ENCODE data around the gene PSTPIP1. TPM values are rescaled to one million over a fixed set of nuclear protein-coding genes. Genes with fewer than 3 reads are reported as not detected.

The PSTPIP1 gene
- total RNA-seq, 2 experiments from 2014 or later = 79.4 to 82.7 TPM

DNA sequence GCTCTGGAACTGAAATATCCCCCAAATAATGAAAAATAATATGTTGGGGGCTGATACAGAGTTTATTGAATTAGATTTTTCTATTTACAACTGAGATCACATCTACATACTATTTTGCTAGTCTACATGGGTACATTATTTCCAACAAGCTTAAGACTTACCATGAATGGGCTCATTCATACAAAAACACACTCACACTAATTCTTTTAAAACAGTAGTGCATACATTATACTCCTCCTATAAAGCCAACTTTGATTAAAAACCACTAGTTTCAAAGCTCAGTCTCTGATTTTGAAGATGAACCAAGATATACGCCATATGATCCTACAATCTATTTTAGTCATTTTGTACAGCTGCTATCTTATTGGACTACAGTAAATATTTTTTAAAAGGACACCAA lies 51.1 kb downstream of the PSTPIP1 start:
- DNase-seq = no peak
- H3K36me3 Mint-ChIP-seq (ENCODE audit: low read depth) = peaks cover 37% of the 10 kb centered on the region
- no peaks in the 10 kb centered on the region for H3K27me3 Mint-ChIP-seq
- Histone ChIP-seq H3K9me3 (ENCODE audit: control insufficient read depth in 1 of 2, insufficient read depth in 1 of 2, low read length in 2 of 2) (peaks cover 0 to 11% of the 10 kb centered on the region in 2 experiments), H3K4me3 (ENCODE audit: low read length) (no peak overlapping the region), H3K4me1 (ENCODE audit: insufficient read depth, low read length) (no peaks in the 10 kb centered on the region), H3K27ac (ENCODE audit: low read depth in 1 of 2, low read length in 2 of 2) (no peak overlapping the region), H3K27me3 (ENCODE audit: control insufficient read depth in 1 of 2, insufficient read depth in 2 of 2, low read length in 2 of 2) (no peaks in the 10 kb centered on the region), H3K36me3 (ENCODE audit: insufficient read depth, low read length) (peaks cover 18% of the 10 kb centered on the region)
- CTCF ChIA-PET = interaction anchor here (1.0 to 1.9 kb wide), 2 partner anchors 8 to 11 kb away, joined by 3 to 7 read pairs; no protein-coding TSS in a partner anchor
- intact Hi-C loops (cut with DNase I, micrococcal nuclease) = no loop called here
- TF ChIP-seq, protein P1, sequence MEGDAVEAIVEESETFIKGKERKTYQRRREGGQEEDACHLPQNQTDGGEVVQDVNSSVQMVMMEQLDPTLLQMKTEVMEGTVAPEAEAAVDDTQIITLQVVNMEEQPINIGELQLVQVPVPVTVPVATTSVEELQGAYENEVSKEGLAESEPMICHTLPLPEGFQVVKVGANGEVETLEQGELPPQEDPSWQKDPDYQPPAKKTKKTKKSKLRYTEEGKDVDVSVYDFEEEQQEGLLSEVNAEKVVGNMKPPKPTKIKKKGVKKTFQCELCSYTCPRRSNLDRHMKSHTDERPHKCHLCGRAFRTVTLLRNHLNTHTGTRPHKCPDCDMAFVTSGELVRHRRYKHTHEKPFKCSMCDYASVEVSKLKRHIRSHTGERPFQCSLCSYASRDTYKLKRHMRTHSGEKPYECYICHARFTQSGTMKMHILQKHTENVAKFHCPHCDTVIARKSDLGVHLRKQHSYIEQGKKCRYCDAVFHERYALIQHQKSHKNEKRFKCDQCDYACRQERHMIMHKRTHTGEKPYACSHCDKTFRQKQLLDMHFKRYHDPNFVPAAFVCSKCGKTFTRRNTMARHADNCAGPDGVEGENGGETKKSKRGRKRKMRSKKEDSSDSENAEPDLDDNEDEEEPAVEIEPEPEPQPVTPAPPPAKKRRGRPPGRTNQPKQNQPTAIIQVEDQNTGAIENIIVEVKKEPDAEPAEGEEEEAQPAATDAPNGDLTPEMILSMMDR (IDR thresholded peaks at IDR 0.05) = no peak
- POLR2A ChIA-PET = no interaction called here
- no peaks in the 10 kb centered on the region for H3K4me1 Mint-ChIP-seq (ENCODE audit: low read depth)
- no peak overlapping the region for H3K27ac Mint-ChIP-seq
- H3K4me3 Mint-ChIP-seq = no peak overlapping the region
- ATAC-seq (ENCODE audit: poor library complexity) = no peak
- H3K9me3 Mint-ChIP-seq = no peaks in the 10 kb centered on the region

DNA sequence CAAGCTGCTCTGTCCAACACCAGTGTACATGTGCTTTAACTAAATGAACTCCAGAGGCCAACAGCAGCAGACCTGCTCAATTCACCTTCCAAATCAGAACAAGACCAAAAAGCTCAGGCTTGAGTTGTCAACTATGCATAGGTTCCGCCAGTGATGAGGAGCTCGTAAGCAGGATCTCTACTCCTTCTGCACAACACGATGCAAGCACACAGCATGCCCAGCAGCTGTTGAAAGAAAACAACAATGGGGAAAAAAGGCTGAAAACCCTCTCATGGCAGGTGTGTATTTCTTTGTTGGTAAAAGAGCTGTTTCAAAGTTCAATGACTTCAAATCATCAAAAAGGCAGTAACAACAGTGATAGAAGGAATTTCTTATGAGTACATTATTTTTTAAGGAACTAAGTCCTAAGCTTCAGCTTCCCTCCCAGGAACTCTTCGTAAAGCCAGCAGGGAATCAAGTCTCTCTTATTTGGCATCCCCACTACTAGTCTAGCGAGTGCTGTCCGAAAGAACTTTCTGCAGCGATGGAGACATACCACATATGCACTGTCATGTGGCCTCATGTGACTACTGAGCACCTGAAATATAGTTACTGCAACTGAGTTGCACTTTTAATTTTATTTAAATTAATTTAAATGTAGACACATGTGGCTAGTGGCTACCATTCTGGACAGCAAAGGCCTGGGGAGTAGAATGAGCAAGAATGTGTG lies 51.9 kb downstream of the PSTPIP1 start:
- Mint-ChIP-seq H3K36me3 (ENCODE audit: low read depth) (peaks cover 40% of the 10 kb centered on the region), H3K27me3 (no peaks in the 10 kb centered on the region), H3K4me3 (no peak overlapping the region), H3K4me1 (ENCODE audit: low read depth) (no peaks in the 10 kb centered on the region), H3K27ac (no peak overlapping the region), H3K9me3 (no peaks in the 10 kb centered on the region)
- Histone ChIP-seq H3K27me3 (ENCODE audit: control insufficient read depth in 1 of 2, insufficient read depth in 2 of 2, low read length in 2 of 2) (no peaks in the 10 kb centered on the region), H3K4me1 (ENCODE audit: insufficient read depth, low read length) (no peaks in the 10 kb centered on the region), H3K9me3 (ENCODE audit: control insufficient read depth in 1 of 2, insufficient read depth in 1 of 2, low read length in 2 of 2) (peaks cover 0 to 8% of the 10 kb centered on the region in 2 experiments), H3K4me3 (ENCODE audit: low read length) (no peak overlapping the region), H3K36me3 (ENCODE audit: insufficient read depth, low read length) (peaks cover 18% of the 10 kb centered on the region), H3K27ac (ENCODE audit: low read depth in 1 of 2, low read length in 2 of 2) (no peak overlapping the region)
- POLR2A ChIA-PET = no interaction called here
- CTCF ChIA-PET = interaction anchor here (1.9 kb wide), 1 partner anchor 12 kb away, joined by 7 read pairs; no protein-coding TSS in a partner anchor
- DNase-seq = peak in 1 of 14 experiments; percentile 1
- intact Hi-C loops (cut with DNase I, micrococcal nuclease) = no loop called here
- no peak for ATAC-seq (ENCODE audit: poor library complexity)
- TF ChIP-seq, protein P1 (IDR thresholded peaks at IDR 0.05) = no peak

DNA sequence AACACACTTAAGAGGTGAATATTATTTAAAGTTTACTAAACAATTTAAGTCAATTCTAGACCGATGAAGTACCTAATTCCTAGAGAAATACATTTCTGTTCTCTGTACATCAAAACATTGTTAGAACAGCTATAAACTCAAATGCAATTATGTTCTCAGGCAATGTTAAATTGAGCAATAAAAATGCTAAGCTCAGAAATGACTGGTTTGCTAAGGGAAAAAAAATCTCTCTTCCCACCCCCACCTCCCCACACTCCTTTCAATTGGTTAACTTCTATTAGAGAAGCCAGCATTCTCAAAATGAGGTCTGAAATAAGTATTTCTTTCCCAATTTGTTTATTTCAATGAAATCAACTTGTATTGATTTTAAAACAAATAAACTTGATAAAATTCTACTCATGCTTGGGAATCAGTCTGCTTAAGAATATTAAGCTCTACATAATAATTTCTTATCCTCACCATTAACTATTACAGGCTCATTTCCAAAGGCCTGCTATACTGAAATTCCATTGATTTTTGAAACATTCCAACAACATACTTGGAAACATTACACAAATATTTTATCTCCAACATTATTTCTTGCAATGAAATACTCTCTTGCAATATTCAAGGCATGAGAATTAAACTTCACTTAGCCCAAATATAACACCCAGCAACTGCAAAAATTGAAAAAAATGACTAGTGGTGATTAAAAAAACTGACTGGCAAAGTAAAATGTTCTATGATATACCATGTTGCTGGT lies 53.4 kb downstream of the PSTPIP1 start:
- CTCF ChIA-PET = interaction anchor here (0.7 kb wide), 1 partner anchor 139 kb away, joined by 3 read pairs; no protein-coding TSS in a partner anchor
- intact Hi-C loops (cut with DNase I, micrococcal nuclease) = no loop called here
- H3K4me3 Mint-ChIP-seq = no peak overlapping the region
- no peaks in the 10 kb centered on the region for H3K9me3 ChIP-seq (ENCODE audit: control insufficient read depth in 1 of 2, insufficient read depth in 1 of 2, low read length in 2 of 2)
- peaks cover 45% of the 10 kb centered on the region for H3K36me3 Mint-ChIP-seq (ENCODE audit: low read depth)
- no peak for ATAC-seq (ENCODE audit: poor library complexity)
- no peak overlapping the region for H3K27ac ChIP-seq (ENCODE audit: low read depth in 1 of 2, low read length in 2 of 2)
- H3K4me1 ChIP-seq (ENCODE audit: insufficient read depth, low read length) = no peaks in the 10 kb centered on the region
- no peak overlapping the region for H3K4me3 ChIP-seq (ENCODE audit: low read length)
- H3K36me3 ChIP-seq (ENCODE audit: insufficient read depth, low read length) = peaks cover 23% of the 10 kb centered on the region
- POLR2A ChIA-PET = no interaction called here
- no peaks in the 10 kb centered on the region for H3K4me1 Mint-ChIP-seq (ENCODE audit: low read depth)
- TF ChIP-seq, protein P1 (IDR thresholded peaks at IDR 0.05) = no peak
- no peak overlapping the region for H3K27ac Mint-ChIP-seq
- H3K27me3 Mint-ChIP-seq = no peaks in the 10 kb centered on the region
- DNase-seq = no peak
- H3K27me3 ChIP-seq (ENCODE audit: control insufficient read depth in 1 of 2, insufficient read depth in 2 of 2, low read length in 2 of 2) = no peaks in the 10 kb centered on the region
- H3K9me3 Mint-ChIP-seq = no peaks in the 10 kb centered on the region

Data from CD4-positive, alpha-beta T cell (primary cell).